GM23248 (cell line): ENCODE data around the gene PAF1. TPM values are rescaled to one million over a fixed set of nuclear protein-coding genes. Genes with fewer than 3 reads are reported as not detected.
A peak's percentile ranks its signal among the peaks of the same experiment; 100 is the strongest.
"Not testable (repeated sequence)": the region's sequence is repeated elsewhere in the genome, so short reads cannot be mapped to it uniquely, and the experiment has no call there.

Source experiments
- DNase-seq: peaks from one replicate; pipeline ENCODE4 v3.0.0-alpha.2; 2015
- H2AFZ ChIP-seq: fragments of 200-600 bp; sonication (generic); 2 replicates; pipeline ENCODE4 v1.6.1; 2016; ENCODE audit warnings: antibody characterized with exemption
- H3F3A ChIP-seq: fragments of 200-600 bp; sonication (generic); 2 replicates; pipeline ENCODE4 v1.6.1; 2016; ENCODE audit warnings: mild to moderate bottlenecking, antibody characterized with exemption, mixed run types; ENCODE audit not compliant: insufficient read depth
- H3K27ac ChIP-seq: fragments of 200-600 bp; sonication (generic); 2 replicates; pipeline ENCODE4 v1.5.1; 2016; ENCODE audit warnings: mild to moderate bottlenecking
- H3K27me3 ChIP-seq: fragments of 200-600 bp; sonication (generic); replicated peaks from 2 replicates; pipeline ENCODE4 v1.6.1; 2016; ENCODE audit warnings: mild to moderate bottlenecking; ENCODE audit not compliant: insufficient read depth
- H3K36me3 ChIP-seq: fragments of 200-600 bp; sonication (generic); 2 replicates; pipeline ENCODE4 v1.6.1; 2016; ENCODE audit warnings: low read depth, mild to moderate bottlenecking
- H3K4me1 ChIP-seq: fragments of 200-600 bp; sonication (generic); 2 replicates; pipeline ENCODE4 v1.6.1; 2016; ENCODE audit warnings: mild to moderate bottlenecking; ENCODE audit not compliant: insufficient read depth
- H3K4me2 ChIP-seq: fragments of 200-600 bp; sonication (generic); one replicate; pipeline ENCODE4 v1.6.1; 2016; ENCODE audit warnings: mild to moderate bottlenecking; ENCODE audit not compliant: unreplicated experiment
- H3K4me3 ChIP-seq: fragments of 200-600 bp; sonication (generic); 2 replicates; pipeline ENCODE4 v1.5.1; 2016; ENCODE audit warnings: mild to moderate bottlenecking
- H3K79me2 ChIP-seq: fragments of 200-600 bp; sonication (generic); 2 replicates; pipeline ENCODE4 v1.6.1; 2016; ENCODE audit warnings: mild to moderate bottlenecking; ENCODE audit not compliant: insufficient read depth
- H3K9ac ChIP-seq: fragments of 200-600 bp; sonication (generic); 2 replicates; pipeline ENCODE4 v1.6.1; 2016; ENCODE audit warnings: mild to moderate bottlenecking
- H3K9me2 ChIP-seq: fragments of 200-600 bp; sonication (generic); 2 replicates; pipeline ENCODE4 v1.6.1; 2016; ENCODE audit warnings: mixed run types, mild to moderate bottlenecking, moderate library complexity; ENCODE audit not compliant: insufficient read depth
- H3K9me3 ChIP-seq: fragments of 200-600 bp; sonication (generic); one replicate; pipeline ENCODE4 v1.6.1; 2017; ENCODE audit warnings: low read depth
- H4K20me1 ChIP-seq: fragments of 200-600 bp; sonication (generic); 2 replicates; pipeline ENCODE4 v1.6.0; 2016; ENCODE audit not compliant: insufficient read depth
- EZH2 ChIP-seq: fragments of 200-600 bp; sonication (generic); IDR thresholded peaks from 2 replicates; pipeline ENCODE4 v1.6.1; 2018; ENCODE audit warnings: antibody characterized with exemption, mild to moderate bottlenecking; ENCODE audit not compliant: insufficient read depth, poor library complexity, severe bottlenecking
- EZH2phosphoT487 ChIP-seq: fragments of 200-600 bp; sonication (generic); IDR thresholded peaks from 2 replicates; pipeline ENCODE4 v1.6.1; 2018; ENCODE audit warnings: antibody characterized with exemption, moderate library complexity, mild to moderate bottlenecking, low read depth; ENCODE audit not compliant: insufficient read depth
- WGBS, 2 experiments: methylation state at CpG; one replicate each; pipeline ENCODE4 v1.1.6; 2015 to 2017; ENCODE audit warnings: low lambda C conversion rate in 2 of 2, low coverage in 1 of 2; ENCODE audit errors: missing lambda C conversion rate in 2 of 2; 5-methylcytosine and 5-hydroxymethylcytosine counted together
- in situ Hi-C: fragments of 300-500 bp; cut with MboI; formaldehyde crosslinking; loops from 2 replicates; pipeline ENCODE4 v1.15.0; 2020
- polyA plus RNA-seq: library from polyadenylated mRNA; unstranded; fragments of >200 nt; fragmentation: Nextera tagmentation; extraction: Ambion mirVana; gene quantifications from 2 replicates; pipeline ENCODE4 v1.2.1, GENCODE V29; 2016
- total RNA-seq: library from RNA; depleted of rRNA; stranded (reverse); fragments of >200 nt; shearing (Covaris generic); gene quantifications from 2 replicates; pipeline ENCODE4 v1.2.3, GENCODE V29; 2014

Gene PAF1
- total and polyA plus RNA-seq, 2 experiments from 2014 or later, result 44.2 to 51.2 TPM

- 78 to 82% methylated on average over 10 of the region's 10 CpGs for WGBS, 2 experiments
- Histone ChIP-seq H2AFZ (no peak overlapping the region), H3K4me1 (no peaks in the 10 kb centered on the region), H3K27ac (no peak overlapping the region), H3K4me2 (no peak overlapping the region), H3F3A (peaks cover 12% of the 10 kb centered on the region; the same call in 1 of the 2 replicates), H3K4me3 (no peak overlapping the region), H4K20me1 (no peaks in the 10 kb centered on the region), H3K27me3 (no peaks in the 10 kb centered on the region), H3K9me3 (no peaks in the 10 kb centered on the region), H3K9me2 (no peaks in the 10 kb centered on the region), H3K36me3 (peaks cover 45% of the 10 kb centered on the region), H3K79me2 (no peaks in the 10 kb centered on the region; the same call in 1 of the 2 replicates), H3K9ac (no peak overlapping the region)
- TF ChIP-seq EZH2phosphoT487 (no peak), EZH2 (no peak)
- in situ Hi-C loops, result no loop called here
- DNase-seq, result peak; percentile 45
Measured at GRCh38 chr19:39381910-39382611, 8.8 kb downstream of the PAF1 start.

DNA sequence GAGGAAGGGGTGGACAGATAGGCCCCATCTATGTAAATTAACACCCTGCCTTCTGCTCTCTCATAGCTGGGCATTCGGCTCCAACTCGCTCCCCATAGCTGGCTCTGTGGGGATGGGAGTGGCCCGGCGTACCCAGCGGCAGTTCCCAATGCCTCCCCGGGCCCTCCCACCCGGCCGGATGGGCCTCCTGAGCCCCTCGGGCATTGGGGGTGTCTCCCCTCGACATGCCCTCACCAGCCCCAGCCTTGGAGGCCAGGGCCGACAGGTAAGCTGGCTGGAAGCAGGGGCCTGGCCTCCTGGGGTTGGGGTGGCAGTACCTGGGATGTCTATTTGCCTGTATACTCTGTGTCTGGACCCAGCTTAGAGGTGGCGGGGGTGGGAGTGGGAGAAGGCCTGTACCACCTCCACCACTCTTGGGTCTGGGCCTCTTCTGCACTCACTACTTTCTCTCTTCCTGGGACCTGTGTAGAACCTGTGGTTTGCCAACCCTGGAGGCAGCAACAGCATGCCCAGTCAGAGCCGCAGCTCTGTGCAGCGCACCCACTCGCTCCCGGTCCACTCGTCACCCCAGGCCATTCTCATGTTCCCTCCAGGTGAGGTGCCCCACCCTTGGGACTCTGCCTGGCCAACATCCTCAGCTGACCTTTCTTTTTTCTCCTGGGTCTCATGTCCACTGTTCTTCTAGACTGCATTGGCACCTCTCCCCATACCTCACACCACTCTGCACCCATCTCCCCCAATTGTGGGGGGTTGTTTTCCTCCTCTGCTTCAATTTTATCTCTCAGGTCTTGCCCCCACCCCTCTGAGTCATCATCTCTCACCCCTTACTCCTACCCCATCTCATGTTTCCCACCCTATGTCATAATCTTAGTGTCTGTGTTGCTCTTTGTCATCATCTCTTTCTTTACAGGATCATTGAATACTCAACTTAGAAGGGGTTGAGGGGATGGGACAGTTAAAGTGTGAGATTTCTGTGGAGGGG, 10.1 kb downstream of the PAF1 start:
- no peak overlapping the region for H3K27ac ChIP-seq
- H2AFZ ChIP-seq, result no peak overlapping the region
- H3K36me3 ChIP-seq, result peaks cover 47% of the 10 kb centered on the region
- H3F3A ChIP-seq, result peaks cover 12% of the 10 kb centered on the region; the same call in 1 of the 2 replicates
- in situ Hi-C loops, result no loop called here
- no peaks in the 10 kb centered on the region for H3K27me3 ChIP-seq
- no peaks in the 10 kb centered on the region for H3K9me2 ChIP-seq
- 86 to 95% methylated on average over 15 to 17 of the region's 17 CpGs for WGBS, 2 experiments
- H3K4me2 ChIP-seq, result no peak overlapping the region
- no peak overlapping the region for H3K4me3 ChIP-seq
- H3K79me2 ChIP-seq, result peaks cover under 1% of the 10 kb centered on the region
- no peaks in the 10 kb centered on the region for H4K20me1 ChIP-seq
- H3K4me1 ChIP-seq, result no peaks in the 10 kb centered on the region
- no peaks in the 10 kb centered on the region for H3K9me3 ChIP-seq
- DNase-seq, result no peak
- TF ChIP-seq EZH2phosphoT487 (no peak), EZH2 (no peak)
- no peak overlapping the region for H3K9ac ChIP-seq

DNA sequence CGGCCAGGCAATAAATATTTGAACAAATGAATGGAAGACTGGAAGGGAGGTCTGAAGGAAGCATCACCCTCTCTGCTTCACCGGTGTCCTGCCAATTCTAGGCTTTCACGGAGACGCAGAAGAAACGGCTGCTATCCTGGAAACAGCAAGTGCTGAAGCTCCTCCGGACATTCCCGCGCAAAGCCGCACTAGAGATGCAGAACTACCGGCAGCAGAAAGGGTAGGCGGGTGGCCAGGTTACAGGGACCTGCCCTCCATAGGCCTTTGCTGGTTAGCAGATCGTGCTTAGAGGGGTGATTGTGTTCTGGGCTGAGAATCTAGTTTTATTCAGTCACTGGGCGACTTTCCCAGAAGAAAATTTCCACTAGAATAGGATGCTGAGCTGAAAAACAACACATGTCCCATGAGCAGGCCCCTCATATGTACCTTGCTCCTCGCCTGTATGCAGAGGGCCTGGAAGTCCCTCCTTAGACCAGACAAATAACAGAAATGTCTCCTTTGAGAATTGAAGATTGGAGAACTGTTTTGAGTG, 11.0 kb downstream of the PAF1 start:
- no peak for DNase-seq
- no peak for TF ChIP-seq EZH2
- no peak for TF ChIP-seq EZH2phosphoT487

GRCh38 chr19:39379366-39379765, 11.5 kb downstream of the PAF1 start:
- H3K4me1 ChIP-seq, DNase-seq, H3K9me3 ChIP-seq, H2AFZ ChIP-seq, H4K20me1 ChIP-seq, H3K27me3 ChIP-seq, H3K27ac ChIP-seq, H3K4me3 ChIP-seq, in situ Hi-C loops, H3K9me2 ChIP-seq, H3K9ac ChIP-seq, H3K4me2 ChIP-seq: not testable (repeated sequence)
- peaks cover 47% of the 10 kb centered on the region for H3K36me3 ChIP-seq
- peaks cover 15% of the 10 kb centered on the region for H3K79me2 ChIP-seq
- peaks cover 12% of the 10 kb centered on the region; the same call in 1 of the 2 replicates for H3F3A ChIP-seq
- WGBS, 2 experiments, result 89 to 91% methylated on average over 4 of the region's 4 CpGs

More for the DNA sequence above, 11.0 kb downstream of the PAF1 start:
- Histone ChIP-seq H3K4me3 (no peak overlapping the region), H3K9me3 (no peaks in the 10 kb centered on the region), H3K9me2 (no peaks in the 10 kb centered on the region), H3K36me3 (peaks cover 47% of the 10 kb centered on the region), H3K79me2 (peaks cover 10% of the 10 kb centered on the region), H4K20me1 (no peaks in the 10 kb centered on the region), H3K4me1 (no peaks in the 10 kb centered on the region), H3K27me3 (no peaks in the 10 kb centered on the region), H3K9ac (no peak overlapping the region), H3F3A (peaks cover 12% of the 10 kb centered on the region; the same call in 1 of the 2 replicates), H2AFZ (no peak overlapping the region), H3K27ac (no peak overlapping the region), H3K4me2 (no peak overlapping the region)
- WGBS, 2 experiments, result 69 to 75% methylated on average over 14 of the region's 14 CpGs
- in situ Hi-C loops, result no loop called here
